H9 (cell line): ENCODE data around the gene FHIT. TPM values are rescaled to one million over a fixed set of nuclear protein-coding genes. Genes with fewer than 3 reads are reported as not detected.

Experiments
- DNase-seq: peaks from one replicate; pipeline ENCODE4 v3.0.0-alpha.2; 2017
- H2AFZ ChIP-seq: one replicate; pipeline ENCODE4 v1.6.1; 2013; ENCODE audit warnings: mild to moderate bottlenecking, low read length, control low read depth, moderate library complexity
- H2AK5ac ChIP-seq: 2 replicates; pipeline ENCODE4 v1.6.1; 2013; ENCODE audit warnings: low read length, control low read depth, mixed read lengths; ENCODE audit not compliant: insufficient read length
- H2BK120ac ChIP-seq: one replicate; pipeline ENCODE4 v1.6.1; 2013; ENCODE audit warnings: low read depth, mild to moderate bottlenecking, low read length, control low read depth, inconsistent platforms; ENCODE audit not compliant: poor library complexity, severe bottlenecking
- H2BK12ac ChIP-seq: 2 replicates; pipeline ENCODE4 v1.6.1; 2013; ENCODE audit warnings: low read length, control low read depth, mixed read lengths, low read depth; ENCODE audit not compliant: insufficient read length
- H2BK15ac ChIP-seq: 2 replicates; pipeline ENCODE4 v1.6.1; 2013; ENCODE audit warnings: low read depth, low read length, control low read depth
- H2BK20ac ChIP-seq: one replicate; pipeline ENCODE4 v1.6.1; 2013; ENCODE audit warnings: low read depth, mild to moderate bottlenecking, low read length, control low read depth, inconsistent platforms; ENCODE audit not compliant: poor library complexity, severe bottlenecking
- H2BK5ac ChIP-seq: 2 replicates; pipeline ENCODE4 v1.6.1; 2013; ENCODE audit warnings: low read length, control low read depth, mixed read lengths; ENCODE audit not compliant: insufficient read length
- H3K14ac ChIP-seq: 2 replicates; pipeline ENCODE4 v1.6.1; 2013; ENCODE audit warnings: low read length, control low read depth; ENCODE audit not compliant: insufficient read depth
- H3K18ac ChIP-seq: 2 replicates; pipeline ENCODE4 v1.6.1; 2013; ENCODE audit warnings: low read depth, mild to moderate bottlenecking, mixed read lengths, low read length, control low read depth; ENCODE audit not compliant: insufficient read length
- H3K23ac ChIP-seq: 2 replicates; pipeline ENCODE4 v1.6.1; 2013; ENCODE audit warnings: low read length, control low read depth, mixed read lengths, low read depth; ENCODE audit not compliant: insufficient read length
- H3K23me2 ChIP-seq: 2 replicates; pipeline ENCODE4 v1.6.1; 2013; ENCODE audit warnings: low read depth, mild to moderate bottlenecking, mixed read lengths, low read length, control low read depth; ENCODE audit not compliant: insufficient read length, poor library complexity, severe bottlenecking
- H3K27ac ChIP-seq: 2 replicates; pipeline ENCODE4 v1.5.1; 2013; ENCODE audit warnings: low read length, control low read depth, mixed read lengths, low read depth; ENCODE audit not compliant: insufficient read length
- H3K27me3 ChIP-seq: 2 replicates; pipeline ENCODE4 v1.6.1; 2013; ENCODE audit warnings: low read length, control low read depth, inconsistent platforms; ENCODE audit not compliant: insufficient read depth
- H3K4ac ChIP-seq: 2 replicates; pipeline ENCODE4 v1.6.1; 2013; ENCODE audit warnings: low read depth, mild to moderate bottlenecking, control low read depth, inconsistent platforms, low read length, moderate library complexity
- H3K4me1 ChIP-seq: 2 replicates; pipeline ENCODE4 v1.6.1; 2013; ENCODE audit warnings: low read length, control low read depth, inconsistent platforms; ENCODE audit not compliant: insufficient read depth
- H3K4me2 ChIP-seq: 2 replicates; pipeline ENCODE4 v1.6.1; 2013; ENCODE audit warnings: low read length, control low read depth, mixed read lengths; ENCODE audit not compliant: insufficient read length, insufficient read depth
- H3K56ac ChIP-seq: 2 replicates; pipeline ENCODE4 v1.6.1; 2013; ENCODE audit warnings: low read depth, mild to moderate bottlenecking, mixed read lengths, low read length, control low read depth; ENCODE audit not compliant: insufficient read length
- H3K79me1 ChIP-seq: 2 replicates; pipeline ENCODE4 v1.6.1; 2013; ENCODE audit warnings: low read depth, mild to moderate bottlenecking, moderate library complexity, low read length, control low read depth, inconsistent platforms; ENCODE audit not compliant: insufficient read depth, poor library complexity, severe bottlenecking
- H3K79me2 ChIP-seq: 2 replicates; pipeline ENCODE4 v1.6.1; 2013; ENCODE audit warnings: low read length, control low read depth, inconsistent platforms; ENCODE audit not compliant: insufficient read depth
- H3K9ac ChIP-seq: 2 replicates; pipeline ENCODE4 v1.6.1; 2013; ENCODE audit warnings: low read length, control low read depth, mixed read lengths; ENCODE audit not compliant: insufficient read length; ENCODE audit errors: extremely low read depth
- H3K9me3 ChIP-seq: one replicate; pipeline ENCODE4 v1.6.1; 2013; ENCODE audit warnings: low read depth, low read length, inconsistent platforms; ENCODE audit not compliant: control insufficient read depth
- H3T11ph ChIP-seq: one replicate; pipeline ENCODE4 v1.6.1; 2013; ENCODE audit warnings: mild to moderate bottlenecking, low read length, control low read depth, inconsistent platforms
- H4K20me1 ChIP-seq: one replicate; pipeline ENCODE4 v1.6.1; 2013; ENCODE audit not compliant: control insufficient read depth, insufficient read length, insufficient read depth
- H4K5ac ChIP-seq: 2 replicates; pipeline ENCODE4 v1.6.1; 2013; ENCODE audit warnings: low read depth, mild to moderate bottlenecking, mixed read lengths, low read length, control low read depth; ENCODE audit not compliant: insufficient read length
- H4K8ac ChIP-seq: replicated peaks from 2 replicates; pipeline ENCODE4 v1.6.1; 2013; ENCODE audit warnings: low read length, control low read depth, mixed read lengths, low read depth; ENCODE audit not compliant: insufficient read length
- H4K91ac ChIP-seq: 2 replicates; pipeline ENCODE4 v1.6.1; 2013; ENCODE audit warnings: low read depth, mild to moderate bottlenecking, moderate library complexity, mixed read lengths, low read length, control low read depth; ENCODE audit not compliant: insufficient read length
- H3K27ac Mint-ChIP-seq, 3 experiments: 2 replicates in 2 of 3; 3 replicates in 1 of 3; pipeline ENCODE4 v1.8.0; 2020 to 2021; ENCODE audit warnings: mixed read lengths in 3 of 3, mild to moderate bottlenecking in 1 of 3, moderate library complexity in 1 of 3
- H3K27me3 Mint-ChIP-seq: 2 replicates; pipeline ENCODE4 v1.8.0; 2021; ENCODE audit warnings: low read depth, mild to moderate bottlenecking, moderate library complexity, mixed read lengths
- H3K36me3 Mint-ChIP-seq, 3 experiments: 2 replicates in 2 of 3; 3 replicates in 1 of 3; pipeline ENCODE4 v1.8.0; 2020 to 2021; ENCODE audit warnings: low read depth in 3 of 3, mixed read lengths in 3 of 3; ENCODE audit not compliant: insufficient read depth in 1 of 3
- H3K4me1 Mint-ChIP-seq, 2 experiments: 2 replicates each; pipeline ENCODE4 v1.8.0; 2020; ENCODE audit warnings: mixed read lengths in 2 of 2
- H3K4me3 Mint-ChIP-seq, 2 experiments: 2 replicates in 1 of 2; 3 replicates in 1 of 2; pipeline ENCODE4 v1.8.0; 2020 to 2021; ENCODE audit warnings: mild to moderate bottlenecking in 2 of 2, mixed read lengths in 2 of 2, moderate library complexity in 1 of 2
- H3K9me3 Mint-ChIP-seq, 2 experiments: 2 replicates in 1 of 2; 3 replicates in 1 of 2; pipeline ENCODE4 v1.8.0; 2020; ENCODE audit warnings: mild to moderate bottlenecking in 2 of 2, mixed read lengths in 2 of 2, moderate library complexity in 1 of 2
- CTCF ChIP-seq: fragments of 200-600 bp; sonication (generic); conservative IDR thresholded peaks from 3 replicates; pipeline ENCODE4 v1.8.0; 2021; ENCODE audit warnings: antibody characterized with exemption, mild to moderate bottlenecking
- total RNA-seq: library from RNA; stranded (reverse); gene quantifications from 2 replicates; pipeline ENCODE4 v1.2.1, GENCODE V29; 2021

FHIT gene
- total RNA-seq, 1 experiment from 2014 or later, result 3.0 TPM

- Histone ChIP-seq H3K23me2 (no peaks in the 10 kb centered on the region), H4K8ac (no peak overlapping the region), H2BK5ac (no peak overlapping the region), H2BK120ac (no peak overlapping the region), H2AFZ (no peak overlapping the region), H3K18ac (no peak overlapping the region), H3K14ac (no peak overlapping the region), H3K27ac (no peak overlapping the region), H2AK5ac (no peak overlapping the region), H4K91ac (no peak overlapping the region), H2BK15ac (no peak overlapping the region), H4K5ac (no peak overlapping the region), H3T11ph (no peak overlapping the region), H3K56ac (no peak overlapping the region), H2BK20ac (no peak overlapping the region), H3K27me3 (no peaks in the 10 kb centered on the region), H3K4me1 (no peaks in the 10 kb centered on the region; the same call in 1 of the 2 replicates), H3K23ac (no peak overlapping the region), H4K20me1 (no peaks in the 10 kb centered on the region), H3K79me1 (no peaks in the 10 kb centered on the region), H3K9me3 (peaks cover 3% of the 10 kb centered on the region), H2BK12ac (no peak overlapping the region), H3K9ac (no peak overlapping the region), H3K4me2 (no peak overlapping the region), H3K79me2 (no peaks in the 10 kb centered on the region), H3K4ac (no peak overlapping the region)
- Mint-ChIP-seq H3K27ac (no peak overlapping the region), H3K27me3 (no peaks in the 10 kb centered on the region), H3K4me3 (no peak overlapping the region), H3K9me3 (peaks cover 6 to 12% of the 10 kb centered on the region in 2 experiments; a peak in 3 of 5 replicates), H3K36me3 (peaks cover 3 to 21% (median 3%) of the 10 kb centered on the region in 3 experiments; a peak in 6 of 7 replicates), H3K4me1 (peaks cover 25 to 26% of the 10 kb centered on the region in 2 experiments)
- TF ChIP-seq CTCF, result no peak
- DNase-seq, result no peak
Measured at GRCh38 chr3:60697132-60697531, 554.1 kb downstream of the FHIT start.
